GM12875 (cell line): ENCODE data around the gene SLIT2.

Experiments used
- H3K4me3 ChIP-seq: one replicate; pipeline ENCODE4 v1.5.1; 2011; ENCODE audit warnings: low read depth, low read length, control low read depth
- TF ChIP-seq, protein P1 (sequence below): IDR thresholded peaks from 2 replicates; pipeline ENCODE4 v1.5.1; 2011; ENCODE audit warnings: low read depth, mild to moderate bottlenecking, control low read depth, inconsistent platforms, low read length, moderate library complexity, borderline replicate concordance; ENCODE audit not compliant: insufficient read depth

Gene SLIT2

GRCh38 chr4:20254511-20255250, 3.0 kb downstream of the SLIT2 start:
- no peak overlapping the region for H3K4me3 ChIP-seq
- TF ChIP-seq, protein P1, sequence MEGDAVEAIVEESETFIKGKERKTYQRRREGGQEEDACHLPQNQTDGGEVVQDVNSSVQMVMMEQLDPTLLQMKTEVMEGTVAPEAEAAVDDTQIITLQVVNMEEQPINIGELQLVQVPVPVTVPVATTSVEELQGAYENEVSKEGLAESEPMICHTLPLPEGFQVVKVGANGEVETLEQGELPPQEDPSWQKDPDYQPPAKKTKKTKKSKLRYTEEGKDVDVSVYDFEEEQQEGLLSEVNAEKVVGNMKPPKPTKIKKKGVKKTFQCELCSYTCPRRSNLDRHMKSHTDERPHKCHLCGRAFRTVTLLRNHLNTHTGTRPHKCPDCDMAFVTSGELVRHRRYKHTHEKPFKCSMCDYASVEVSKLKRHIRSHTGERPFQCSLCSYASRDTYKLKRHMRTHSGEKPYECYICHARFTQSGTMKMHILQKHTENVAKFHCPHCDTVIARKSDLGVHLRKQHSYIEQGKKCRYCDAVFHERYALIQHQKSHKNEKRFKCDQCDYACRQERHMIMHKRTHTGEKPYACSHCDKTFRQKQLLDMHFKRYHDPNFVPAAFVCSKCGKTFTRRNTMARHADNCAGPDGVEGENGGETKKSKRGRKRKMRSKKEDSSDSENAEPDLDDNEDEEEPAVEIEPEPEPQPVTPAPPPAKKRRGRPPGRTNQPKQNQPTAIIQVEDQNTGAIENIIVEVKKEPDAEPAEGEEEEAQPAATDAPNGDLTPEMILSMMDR = no peak

GRCh38 chr4:20255251-20255586, 3.5 kb downstream of the SLIT2 start:
- TF ChIP-seq, protein P1 = no peak
- no peak overlapping the region for H3K4me3 ChIP-seq

DNA sequence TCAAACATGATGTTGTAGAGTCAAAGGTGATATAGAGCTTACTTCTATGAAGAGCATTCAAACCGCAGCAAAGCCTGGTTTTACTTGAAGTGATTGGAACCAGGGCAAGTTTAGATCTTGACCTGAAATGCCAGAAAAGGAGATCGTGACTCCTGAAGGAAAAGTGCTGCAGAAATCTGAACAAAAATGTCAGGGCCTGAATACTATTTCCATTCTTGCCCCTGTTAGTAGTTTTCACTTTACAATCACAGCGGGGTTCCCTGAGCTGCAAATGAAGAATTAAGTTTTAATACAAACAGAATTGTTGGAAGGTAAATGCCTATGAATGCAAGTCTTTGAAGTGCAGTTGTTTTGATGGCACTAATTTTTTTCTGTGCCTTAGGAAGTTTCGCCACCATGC, 4.1 kb downstream of the SLIT2 start:
- no peak overlapping the region for H3K4me3 ChIP-seq

GRCh38 chr4:20256381-20256881, 4.7 kb downstream of the SLIT2 start:
- no peak overlapping the region for H3K4me3 ChIP-seq
- TF ChIP-seq, protein P1 = no peak

More for the DNA sequence above, 4.1 kb downstream of the SLIT2 start:
- TF ChIP-seq, protein P1 = no peak

GRCh38 chr4:20259707-20260106, 8.0 kb downstream of the SLIT2 start:
- TF ChIP-seq, protein P1 = no peak
- no peak overlapping the region for H3K4me3 ChIP-seq

- TF ChIP-seq, protein P1 = no peak
- H3K4me3 ChIP-seq = no peak overlapping the region
Measured at GRCh38 chr4:20260821-20261220, 9.1 kb downstream of the SLIT2 start.

GRCh38 chr4:20262221-20262620, 10.5 kb downstream of the SLIT2 start:
- TF ChIP-seq, protein P1 = no peak
- no peak overlapping the region for H3K4me3 ChIP-seq
